GM18873 (cell line): ENCODE measurements around the gene TREM2.
"Not testable (repeated sequence)": the region's sequence is repeated elsewhere in the genome, so short reads cannot be mapped to it uniquely, and the experiment has no call there.

Experiments
- ATAC-seq: cut with Tn5 transposase; IDR thresholded peaks from one replicate; pipeline ENCODE4 v1.9.1; 2021; ENCODE audit warnings: mild to moderate bottlenecking, moderate library complexity, moderate number of reproducible peaks; ENCODE audit not compliant: unreplicated experiment, low FRiP score

The TREM2 gene

GRCh38 chr6:41162687-41163418 is at the start of gene TREM2:
TSS of gene TREM2 (minus strand) at chr6:41163116. CDS start at chr6:41163082, 34 bp downstream.
- ATAC-seq = no peak

- no peak for ATAC-seq
Measured at GRCh38 chr6:41209547-41210320, 46.8 kb upstream of the TREM2 start.

- ATAC-seq = no peak
Measured at GRCh38 chr6:41208439-41209106, 45.7 kb upstream of the TREM2 start.

GRCh38 chr6:41204156-41204555 is 41.2 kb upstream of the TREM2 start:
- no peak for ATAC-seq

- ATAC-seq = no peak
Measured at GRCh38 chr6:41201764-41202173, 38.9 kb upstream of the TREM2 start.

- ATAC-seq = no peak
Measured at GRCh38 chr6:41200901-41201763, 38.2 kb upstream of the TREM2 start, which contains the start of gene TREML2. TSS of gene TREML2 (minus strand) at chr6:41201149. CDS start at chr6:41201008, 141 bp downstream.

GRCh38 chr6:41200296-41200900 is 37.5 kb upstream of the TREM2 start:
- no peak for ATAC-seq

- ATAC-seq = no peak
Measured at GRCh38 chr6:41199552-41200246, 36.8 kb upstream of the TREM2 start.

- no peak for ATAC-seq
Measured at GRCh38 chr6:41197234-41197633, 34.3 kb upstream of the TREM2 start.

- ATAC-seq = no peak
Measured at GRCh38 chr6:41194386-41194785, 31.5 kb upstream of the TREM2 start.

GRCh38 chr6:41193884-41194283 is 31.0 kb upstream of the TREM2 start:
- no peak for ATAC-seq

- ATAC-seq = no peak
Measured at GRCh38 chr6:41193171-41193734, 30.3 kb upstream of the TREM2 start.

GRCh38 chr6:41191569-41191968 is 28.7 kb upstream of the TREM2 start:
- no peak for ATAC-seq

- no peak for ATAC-seq
Measured at GRCh38 chr6:41190791-41191190, 27.9 kb upstream of the TREM2 start.

GRCh38 chr6:41189967-41190366 is 27.1 kb upstream of the TREM2 start:
- no peak for ATAC-seq

- ATAC-seq = not testable (repeated sequence)
Measured at GRCh38 chr6:41189046-41189445, 26.1 kb upstream of the TREM2 start.

- no peak for ATAC-seq
Measured at GRCh38 chr6:41187924-41188886, 25.3 kb upstream of the TREM2 start.
